Left lung (tissue), 10 donors: ENCODE data around the gene COL20A1. TPM values are rescaled to one million over a fixed set of nuclear protein-coding genes. Genes with fewer than 3 reads are reported as not detected.

Experiments
- ATAC-seq: fragments of 200-7000 bp; cut with Tn5 transposase; one replicate; pipeline ENCODE4 v1.9.1; 2020; ENCODE audit warnings: moderate library complexity
- DNase-seq, 4 donors: peaks; one replicate each; pipeline ENCODE4 v3.0.0-alpha.2; 2013 to 2020
- H3K27ac ChIP-seq, 2 donors: fragments of 200-600 bp; sonication (generic) in 1 of 2; one replicate each; pipeline versions ENCODE4 v1.5.0 to v1.8.0; 2020 to 2021
- H3K27me3 ChIP-seq, 2 donors: fragments of 200-600 bp; sonication (generic) in 1 of 2; one replicate each; pipeline versions ENCODE4 v1.5.0 to v1.8.0; 2020 to 2021
- H3K36me3 ChIP-seq, 2 donors: fragments of 200-600 bp; sonication (generic) in 1 of 2; one replicate each; pipeline versions ENCODE4 v1.5.0 to v1.8.0; 2020 to 2021
- H3K4me1 ChIP-seq, 2 donors: fragments of 200-600 bp; one replicate each; pipeline ENCODE4 v1.8.0; 2021
- H3K4me3 ChIP-seq, 2 donors: fragments of 200-600 bp; sonication (generic) in 1 of 2; one replicate each; pipeline versions ENCODE4 v1.5.0 to v1.8.0; 2020 to 2021; ENCODE audit warnings: mild to moderate bottlenecking in 1 of 2
- H3K9me3 ChIP-seq, 2 donors: fragments of 200-600 bp; sonication (generic) in 1 of 2; one replicate each; pipeline versions ENCODE4 v1.5.0 to v1.8.0; 2020 to 2021
- CTCF ChIP-seq, 2 donors: fragments of 200-600 bp; sonication (generic) in 1 of 2; IDR thresholded peaks; one replicate each; pipeline versions ENCODE4 v1.5.0 to v1.8.0; 2021; ENCODE audit warnings: antibody characterized with exemption in 2 of 2
- intact Hi-C, 2 donors: fragments of 100-400 bp; cut with DNase I; formaldehyde crosslinking; loops; one replicate each; pipeline versions ENCODE4 v1.11.2 to v1.14.2; 2022
- polyA plus RNA-seq, 6 donors: library from polyadenylated mRNA; unstranded; fragments of 120-200 nt; gene quantifications; one replicate each; pipeline ENCODE4 v1.2.1, GENCODE V29; 2013; ENCODE audit not compliant: insufficient read length in 6 of 6
- total RNA-seq, 2 donors: library from RNA; stranded (reverse); fragmentation: NEBNext Ultra II Directional; extraction: Animal tissue kit (Norgen Biotek cat#: 25700); gene quantifications; one replicate each; pipeline ENCODE4 v1.2.1, GENCODE V29; 2021
- donor health status: DM: no; HTN: yes; CAD: no.
- donor health status: DM: no; HTN: no; CAD: no.

COL20A1 gene
- total and polyA plus RNA-seq, 8 donors = 0.08 to 0.31 (median 0.24) TPM; not detected in 2

- H3K27ac ChIP-seq = no peak overlapping the region
- H3K4me3 ChIP-seq = peak overlapping the region; percentile 68 to 90
- ATAC-seq = no peak
- no peak for TF ChIP-seq CTCF (IDR thresholded peaks at IDR 0.05)
- H3K36me3 ChIP-seq = peaks cover 0 to 33% of the 10 kb centered on the region in 2 donors
- peak in 1 of 4 donors; percentile 72 for DNase-seq
- H3K9me3 ChIP-seq = no peaks in the 10 kb centered on the region
- peaks cover 0 to 4% of the 10 kb centered on the region in 2 donors for H3K27me3 ChIP-seq
- intact Hi-C loops = no loop called here
- peaks cover 4 to 30% of the 10 kb centered on the region in 2 donors for H3K4me1 ChIP-seq
Observed at GRCh38 chr20:63273635-63274380, 19.2 kb upstream of the COL20A1 start.

GRCh38 chr20:63274381-63275228 lies 18.4 kb upstream of the COL20A1 start:
- no peak for ATAC-seq
- H3K4me3 ChIP-seq = no peak overlapping the region
- TF ChIP-seq CTCF (IDR thresholded peaks at IDR 0.05) = no peak
- no peak for DNase-seq
- no peak overlapping the region for H3K27ac ChIP-seq
- no peaks in the 10 kb centered on the region for H3K9me3 ChIP-seq
- peaks cover 0 to 41% of the 10 kb centered on the region in 2 donors for H3K36me3 ChIP-seq
- intact Hi-C loops = no loop called here
- no peaks in the 10 kb centered on the region for H3K27me3 ChIP-seq
- H3K4me1 ChIP-seq = peaks cover 4 to 30% of the 10 kb centered on the region in 2 donors

- peaks cover 4 to 30% of the 10 kb centered on the region in 2 donors for H3K4me1 ChIP-seq
- no peaks in the 10 kb centered on the region for H3K9me3 ChIP-seq
- no peak for TF ChIP-seq CTCF (IDR thresholded peaks at IDR 0.05)
- intact Hi-C loops = no loop called here
- H3K36me3 ChIP-seq = peaks cover 0 to 53% of the 10 kb centered on the region in 2 donors
- H3K27ac ChIP-seq = no peak overlapping the region
- DNase-seq (no peak), ATAC-seq (no peak)
- H3K27me3 ChIP-seq = no peaks in the 10 kb centered on the region
- H3K4me3 ChIP-seq = no peak overlapping the region
Observed at GRCh38 chr20:63275825-63276224, 17.2 kb upstream of the COL20A1 start.

GRCh38 chr20:63276956-63277355 lies 16.0 kb upstream of the COL20A1 start:
- no peaks in the 10 kb centered on the region for H3K9me3 ChIP-seq
- H3K4me3 ChIP-seq = no peak overlapping the region
- ATAC-seq (no peak), DNase-seq (peak in 1 of 4 donors; percentile 68)
- peaks cover 0 to 24% of the 10 kb centered on the region in 2 donors for H3K4me1 ChIP-seq
- intact Hi-C loops = no loop called here
- H3K27ac ChIP-seq = no peak overlapping the region
- peaks cover 0 to 65% of the 10 kb centered on the region in 2 donors for H3K36me3 ChIP-seq
- TF ChIP-seq CTCF (IDR thresholded peaks at IDR 0.05) = no peak
- H3K27me3 ChIP-seq = no peaks in the 10 kb centered on the region
